ENCODE data around the gene NTRK3. TPM values are rescaled to one million over a fixed set of nuclear protein-coding genes. Genes with fewer than 3 reads are reported as not detected.

Gene NTRK3
- total and polyA plus RNA-seq, 2 of the 8 experiments (the other 6 are each of a cell fraction or from before 2014, with no cell fraction given): 4.5 to 6.8 TPM

GRCh38 chr15:87917480-87917879 is 339.1 kb downstream of the NTRK3 start:
- Histone ChIP-seq H2AFZ (ENCODE audit: low read length) (no peak overlapping the region; the same call in 1 of the 2 replicates), H3K18ac (ENCODE audit: extremely low read depth, low read length) (no peak overlapping the region), H3K23me2 (ENCODE audit: low read depth, low read length) (peaks cover 2% of the 10 kb centered on the region; the same call in 1 of the 2 replicates), H3K27ac (ENCODE audit: low read depth, low read length) (no peak overlapping the region), H3K79me2 (ENCODE audit: control insufficient read depth in 1 of 2, insufficient read depth in 2 of 2, low read length in 2 of 2) (no peaks in the 10 kb centered on the region), H2BK15ac (ENCODE audit: low read length) (no peak overlapping the region), H2BK20ac (ENCODE audit: low read length) (no peak overlapping the region), H4K20me1 (replicated peaks in 1 of 2; ENCODE audit: control insufficient read depth in 1 of 2, insufficient read depth in 2 of 2, low read length in 2 of 2) (no peaks in the 10 kb centered on the region), H4K5ac (ENCODE audit: insufficient read length, low read depth, low read length) (no peak overlapping the region), H4K8ac (ENCODE audit: extremely low read depth, insufficient read depth, low read length) (no peak overlapping the region), H3K4me1 (replicated peaks in 1 of 4; ENCODE audit: control insufficient read depth in 3 of 4, insufficient read depth in 4 of 4, low read length in 3 of 4) (no peaks in the 10 kb centered on the region), H3K36me3 (ENCODE audit: control insufficient read depth in 2 of 4, insufficient read depth in 4 of 4, low read length in 3 of 4) (no peaks in the 10 kb centered on the region), H3K56ac (replicated peaks; ENCODE audit: insufficient read length, low read depth, low read length) (no peak overlapping the region), H3K23ac (ENCODE audit: insufficient read length) (no peak overlapping the region), H3K9me3 (ENCODE audit: insufficient read depth in 2 of 2, low read depth in 1 of 2, low read length in 1 of 2) (no peaks in the 10 kb centered on the region), H4K91ac (replicated peaks; ENCODE audit: insufficient read length, low read length) (no peak overlapping the region), H3K4me3 (ENCODE audit: extremely low read depth in 1 of 4, insufficient read depth in 2 of 4, low read depth in 3 of 4, low read length in 4 of 4) (no peak overlapping the region), H3K4me2 (ENCODE audit: insufficient read depth in 1 of 2, low read depth in 2 of 2, low read length in 2 of 2) (no peak overlapping the region), H2BK120ac (replicated peaks; ENCODE audit: low read depth, low read length) (no peak overlapping the region), H2BK12ac (ENCODE audit: low read depth, low read length) (no peak overlapping the region), H2AK5ac (ENCODE audit: low read depth, low read length) (no peak overlapping the region), H3K27me3 (replicated peaks in 1 of 4; ENCODE audit: control insufficient read depth in 3 of 4, extremely low read depth in 1 of 4, insufficient read depth in 3 of 4, low read length in 3 of 4) (no peaks in the 10 kb centered on the region), H3K9ac (replicated peaks in 1 of 4; ENCODE audit: extremely low read depth in 1 of 4, low read depth in 3 of 4, low read length in 3 of 4) (no peak overlapping the region), H2BK5ac (ENCODE audit: low read depth, low read length) (no peak overlapping the region), H3K4ac (replicated peaks; ENCODE audit: insufficient read length, low read depth, low read length) (no peak overlapping the region), H3K14ac (ENCODE audit: insufficient read length) (no peak overlapping the region), H3K79me1 (ENCODE audit: low read depth, low read length) (no peaks in the 10 kb centered on the region)
- ChIA-PET POLR2A (ENCODE audit: partially characterized antibody) (no interaction called here), CTCF (ENCODE audit: partially characterized antibody) (no interaction called here)
- TF ChIP-seq RFX5 (IDR thresholded peaks at IDR 0.05; ENCODE audit: borderline replicate concordance, low read depth, low read length) (no peak), SIX5 (IDR thresholded peaks at IDR 0.05; ENCODE audit: low read depth, low read length) (no peak), TAF7 (optimal IDR thresholded peaks at IDR 0.05; ENCODE audit: borderline replicate concordance, low read depth, low read length) (no peak), CHD1 (IDR thresholded peaks at IDR 0.05; ENCODE audit: low read depth, low read length) (no peak), CREB1 (IDR thresholded peaks at IDR 0.05) (no peak), MAX (IDR thresholded peaks at IDR 0.05) (no peak), HDAC2 (IDR thresholded peaks at IDR 0.05; ENCODE audit: borderline replicate concordance in 1 of 2, low read depth in 2 of 2, low read length in 2 of 2) (no peak), JUN (IDR thresholded peaks at IDR 0.05; ENCODE audit: low read depth, low read length) (no peak), ASH2L (IDR thresholded peaks at IDR 0.05; ENCODE audit: low read length) (no peak), CBX5 (IDR thresholded peaks at IDR 0.05; ENCODE audit: low read depth, low read length) (no peak), RBBP5 (IDR thresholded peaks at IDR 0.05; ENCODE audit: borderline replicate concordance, low read depth, low read length) (no peak), SP2 (IDR thresholded peaks at IDR 0.05; ENCODE audit: low read length) (no peak), BCL11A (IDR thresholded peaks at IDR 0.05; ENCODE audit: low read depth in 2 of 2, low read length in 2 of 2) (no peak), BACH1 (IDR thresholded peaks at IDR 0.05; ENCODE audit: low read length) (no peak)
- TF ChIP-seq, protein P1, sequence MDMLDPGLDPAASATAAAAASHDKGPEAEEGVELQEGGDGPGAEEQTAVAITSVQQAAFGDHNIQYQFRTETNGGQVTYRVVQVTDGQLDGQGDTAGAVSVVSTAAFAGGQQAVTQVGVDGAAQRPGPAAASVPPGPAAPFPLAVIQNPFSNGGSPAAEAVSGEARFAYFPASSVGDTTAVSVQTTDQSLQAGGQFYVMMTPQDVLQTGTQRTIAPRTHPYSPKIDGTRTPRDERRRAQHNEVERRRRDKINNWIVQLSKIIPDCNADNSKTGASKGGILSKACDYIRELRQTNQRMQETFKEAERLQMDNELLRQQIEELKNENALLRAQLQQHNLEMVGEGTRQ (IDR thresholded peaks at IDR 0.05; ENCODE audit: low read length): no peak
- FAIRE-seq (no peak), DNase-seq (ENCODE audit: low read depth in 1 of 2, low spot score in 2 of 2) (no peak)
- 73% methylated on average over 2 of the region's 2 CpGs; no CpG with 5 or more reads in 1 of the 2 experiments for WGBS, 2 experiments (ENCODE audit: extremely low coverage in 1 of 2, insufficient coverage in 1 of 2, insufficient read length in 1 of 2, insufficient replicate concordance in 2 of 2, low coverage in 1 of 2, low lambda C conversion rate in 2 of 2, missing lambda C conversion rate in 1 of 2)
